GM23338 (cell line): ENCODE measurements around the gene MLX.

ENCODE experiments used
- CTCF ChIP-seq, 2 experiments: fragments of 200-600 bp in 1 of 2; sonication (generic) in 1 of 2; conservative IDR thresholded peaks; 2 replicates each; pipeline versions ENCODE4 v1.5.1 to v1.6.1; 2016 to 2017; ENCODE audit warnings: antibody characterized with exemption in 2 of 2, low read depth in 2 of 2, mild to moderate bottlenecking in 2 of 2, moderate library complexity in 1 of 2
- EZH2 ChIP-seq: fragments of 200-600 bp; sonication (generic); IDR thresholded peaks from one replicate; pipeline ENCODE4 v1.8.0; 2017; ENCODE audit warnings: antibody characterized with exemption, mild to moderate bottlenecking, low read depth; ENCODE audit not compliant: unreplicated experiment
- NANOG ChIP-seq: IDR thresholded peaks from 2 replicates; pipeline ENCODE4 v1.6.1; 2016; ENCODE audit warnings: antibody characterized with exemption, borderline replicate concordance
- POLR2AphosphoS5 ChIP-seq: IDR thresholded peaks from 2 replicates; pipeline ENCODE4 v1.6.1; 2016; ENCODE audit warnings: antibody characterized with exemption, low read depth
- STAT1 ChIP-seq: IDR thresholded peaks from one replicate; pipeline ENCODE4 v1.6.1; 2016; ENCODE audit warnings: antibody characterized with exemption; ENCODE audit not compliant: unreplicated experiment

GRCh38 chr17:42560246-42560645, 6.7 kb upstream of the MLX start:
- TF ChIP-seq CTCF (conservative IDR thresholded peaks at IDR 0.05; ENCODE audit: low read depth in 2 of 2) = no peak
- no peak for TF ChIP-seq NANOG
- no peak for TF ChIP-seq POLR2AphosphoS5
- TF ChIP-seq EZH2 = no peak
- TF ChIP-seq STAT1 = no peak
